OCI-LY3 (cell line): ENCODE results near the gene ASIC2.

Experiments
- H2AFZ ChIP-seq: fragments of 200-600, 300-600 bp; shearing (Covaris generic); 2 replicates; pipeline ENCODE4 v1.6.0; 2014; ENCODE audit warnings: antibody characterized with exemption, low read depth, low read length
- H3K27ac ChIP-seq: fragments of 200-600, 300-600 bp; sonication (generic); 2 replicates; pipeline ENCODE4 v1.5.1; 2014; ENCODE audit warnings: mild to moderate bottlenecking, low read length, moderate library complexity, mixed read lengths
- H3K27me3 ChIP-seq: fragments of 200-600, 300-600 bp; sonication (generic); 2 replicates; pipeline ENCODE4 v1.6.1; 2014; ENCODE audit warnings: low read depth, low read length, mixed read lengths
- H3K36me3 ChIP-seq: fragments of 200-600, 300-600 bp; sonication (generic); replicated peaks from 2 replicates; pipeline ENCODE3; 2014; ENCODE audit warnings: low read depth, low read length, mixed read lengths
- H3K4me1 ChIP-seq: fragments of 300-600, 200-600 bp; sonication (generic); 2 replicates; pipeline ENCODE4 v1.6.1; 2014; ENCODE audit warnings: low read length, mixed read lengths
- H3K4me2 ChIP-seq: fragments of 200-600, 300-600 bp; sonication (generic); 2 replicates; pipeline ENCODE4 v1.6.1; 2014; ENCODE audit warnings: low read length, mixed read lengths
- H3K4me3 ChIP-seq: fragments of 300-600, 200-600 bp; sonication (generic); 2 replicates; pipeline ENCODE4 v1.5.1; 2014; ENCODE audit warnings: antibody characterized with exemption, mild to moderate bottlenecking, low read length, moderate library complexity
- H3K79me2 ChIP-seq: fragments of 300-600, 200-600 bp; shearing (Covaris generic); 2 replicates; pipeline ENCODE4 v1.6.1; 2014; ENCODE audit warnings: mild to moderate bottlenecking, low read length, mixed read lengths
- H3K9ac ChIP-seq: fragments of 300-600, 200-600 bp; shearing (Covaris generic); 2 replicates; pipeline ENCODE4 v1.6.0; 2014; ENCODE audit warnings: mild to moderate bottlenecking, low read length, moderate library complexity
- H3K9me3 ChIP-seq: fragments of 200-600, 300-600 bp; shearing (Covaris generic); 2 replicates; pipeline ENCODE4 v1.6.1; 2014; ENCODE audit warnings: low read length, mixed read lengths; ENCODE audit not compliant: insufficient read depth
- H4K20me1 ChIP-seq: fragments of 200-600, 300-600 bp; sonication (generic); 2 replicates; pipeline ENCODE4 v1.6.1; 2016; ENCODE audit warnings: low read length, mixed read lengths; ENCODE audit not compliant: insufficient read depth
- CTCF ChIP-seq: fragments of 200-600, 300-600 bp; sonication (generic); IDR thresholded peaks from 2 replicates; pipeline ENCODE4 v1.5.1; 2014; ENCODE audit warnings: antibody characterized with exemption, low read length, low read depth
- EZH2phosphoT487 ChIP-seq: fragments of 200-600 bp; shearing (Covaris generic); IDR thresholded peaks from 2 replicates; pipeline ENCODE4 v1.6.1; 2018; ENCODE audit warnings: antibody characterized with exemption, mixed run types, low read depth

Gene ASIC2

GRCh38 chr17:33145941-33146340, 147.2 kb downstream of the ASIC2 start:
- H3K9me3 ChIP-seq, result no peaks in the 10 kb centered on the region

GRCh38 chr17:33144837-33145236, 148.3 kb downstream of the ASIC2 start:
- peaks cover 4% of the 10 kb centered on the region; the same call in 1 of the 2 replicates for H4K20me1 ChIP-seq
- TF ChIP-seq EZH2phosphoT487, result no peak
- no peak for TF ChIP-seq CTCF
- no peak overlapping the region for H3K4me3 ChIP-seq
- H3K27me3 ChIP-seq, result no peaks in the 10 kb centered on the region; the same call in 1 of the 2 replicates
- H3K9ac ChIP-seq, result no peak overlapping the region
- H3K4me1 ChIP-seq, result no peaks in the 10 kb centered on the region
- no peaks in the 10 kb centered on the region for H3K36me3 ChIP-seq
- H3K9me3 ChIP-seq, result no peaks in the 10 kb centered on the region
- H3K4me2 ChIP-seq, result no peak overlapping the region
- no peak overlapping the region for H3K27ac ChIP-seq
- no peaks in the 10 kb centered on the region for H3K79me2 ChIP-seq
- H2AFZ ChIP-seq, result no peak overlapping the region

More at GRCh38 chr17:33145941-33146340, 147.2 kb downstream of the ASIC2 start:
- H3K27ac ChIP-seq, result no peak overlapping the region
- no peaks in the 10 kb centered on the region for H3K4me1 ChIP-seq
- H3K9ac ChIP-seq, result no peak overlapping the region
- H3K4me2 ChIP-seq, result no peak overlapping the region
- H4K20me1 ChIP-seq, result peaks cover 4% of the 10 kb centered on the region; the same call in 1 of the 2 replicates
- H3K36me3 ChIP-seq, result no peaks in the 10 kb centered on the region
- H3K79me2 ChIP-seq, result no peaks in the 10 kb centered on the region
- no peak overlapping the region for H2AFZ ChIP-seq
- H3K4me3 ChIP-seq, result no peak overlapping the region
- TF ChIP-seq EZH2phosphoT487 (no peak), CTCF (no peak)
- H3K27me3 ChIP-seq, result no peaks in the 10 kb centered on the region; the same call in 1 of the 2 replicates

GRCh38 chr17:33142705-33143299, 150.3 kb downstream of the ASIC2 start:
- no peak overlapping the region for H3K4me3 ChIP-seq
- no peaks in the 10 kb centered on the region for H3K79me2 ChIP-seq
- H2AFZ ChIP-seq, result no peak overlapping the region
- H3K4me2 ChIP-seq, result no peak overlapping the region
- H3K27ac ChIP-seq, result no peak overlapping the region
- peaks cover 4% of the 10 kb centered on the region; the same call in 1 of the 2 replicates for H4K20me1 ChIP-seq
- H3K36me3 ChIP-seq, result no peaks in the 10 kb centered on the region
- TF ChIP-seq CTCF, result no peak
- TF ChIP-seq EZH2phosphoT487, result no peak
- H3K9ac ChIP-seq, result no peak overlapping the region
- no peaks in the 10 kb centered on the region for H3K4me1 ChIP-seq
- peaks cover 6% of the 10 kb centered on the region; the same call in 1 of the 2 replicates for H3K27me3 ChIP-seq
- H3K9me3 ChIP-seq, result no peaks in the 10 kb centered on the region

GRCh38 chr17:33140413-33141099, 152.5 kb downstream of the ASIC2 start:
- Histone ChIP-seq H3K36me3 (no peaks in the 10 kb centered on the region), H3K4me2 (no peak overlapping the region), H2AFZ (no peak overlapping the region), H3K9me3 (no peaks in the 10 kb centered on the region), H3K4me1 (no peaks in the 10 kb centered on the region), H3K9ac (no peak overlapping the region), H3K4me3 (no peak overlapping the region), H3K27me3 (peaks cover 9% of the 10 kb centered on the region; the same call in 1 of the 2 replicates), H3K79me2 (no peaks in the 10 kb centered on the region), H4K20me1 (peaks cover 4% of the 10 kb centered on the region; the same call in 1 of the 2 replicates), H3K27ac (no peak overlapping the region)
- TF ChIP-seq CTCF, result no peak
- no peak for TF ChIP-seq EZH2phosphoT487
